ENCODE measurements around the gene SLC16A5.
"Not testable (repeated sequence)": the region's sequence is repeated elsewhere in the genome, so short reads cannot be mapped to it uniquely, and the experiment has no call there.

SLC16A5 gene

DNA sequence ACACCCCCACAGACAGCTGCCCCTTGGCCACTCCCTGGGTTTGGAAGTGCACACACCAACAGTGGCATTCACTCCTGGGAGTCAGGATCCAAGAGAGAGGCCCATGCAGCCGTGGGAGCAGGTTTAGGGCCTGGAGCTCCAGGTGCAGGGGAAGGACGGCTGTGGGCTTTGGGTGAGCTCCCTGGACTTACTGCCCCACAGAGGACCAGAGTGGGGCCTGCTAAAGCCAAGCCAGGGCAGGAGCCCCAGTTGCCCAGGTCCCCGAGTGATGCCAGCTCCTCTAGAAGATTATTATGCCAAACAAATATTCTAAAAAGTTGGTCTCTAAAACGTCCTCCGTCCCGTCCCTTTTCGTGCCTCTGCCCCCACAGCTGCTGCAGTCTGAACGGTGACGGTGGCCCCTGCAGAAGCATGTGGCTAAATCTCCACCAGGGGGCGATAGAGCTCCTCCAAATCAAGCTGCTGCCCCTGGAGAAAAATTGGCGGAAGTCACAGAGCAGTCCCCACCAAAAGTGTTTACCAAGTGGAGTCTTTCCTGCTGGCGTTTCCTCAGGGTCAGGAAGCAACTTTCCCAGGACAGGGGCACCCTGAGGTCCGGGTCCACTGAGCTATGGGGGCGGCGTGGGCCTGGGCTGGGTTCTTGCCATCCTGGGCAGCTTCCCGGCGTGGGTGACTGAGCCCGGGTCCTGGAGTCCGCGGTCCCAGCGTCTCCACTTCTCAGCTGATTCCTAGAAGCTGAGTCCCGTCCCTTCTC, 26.2 kb downstream of the SLC16A5 start:
- peak; percentile 89 for DNase-seq

DNA sequence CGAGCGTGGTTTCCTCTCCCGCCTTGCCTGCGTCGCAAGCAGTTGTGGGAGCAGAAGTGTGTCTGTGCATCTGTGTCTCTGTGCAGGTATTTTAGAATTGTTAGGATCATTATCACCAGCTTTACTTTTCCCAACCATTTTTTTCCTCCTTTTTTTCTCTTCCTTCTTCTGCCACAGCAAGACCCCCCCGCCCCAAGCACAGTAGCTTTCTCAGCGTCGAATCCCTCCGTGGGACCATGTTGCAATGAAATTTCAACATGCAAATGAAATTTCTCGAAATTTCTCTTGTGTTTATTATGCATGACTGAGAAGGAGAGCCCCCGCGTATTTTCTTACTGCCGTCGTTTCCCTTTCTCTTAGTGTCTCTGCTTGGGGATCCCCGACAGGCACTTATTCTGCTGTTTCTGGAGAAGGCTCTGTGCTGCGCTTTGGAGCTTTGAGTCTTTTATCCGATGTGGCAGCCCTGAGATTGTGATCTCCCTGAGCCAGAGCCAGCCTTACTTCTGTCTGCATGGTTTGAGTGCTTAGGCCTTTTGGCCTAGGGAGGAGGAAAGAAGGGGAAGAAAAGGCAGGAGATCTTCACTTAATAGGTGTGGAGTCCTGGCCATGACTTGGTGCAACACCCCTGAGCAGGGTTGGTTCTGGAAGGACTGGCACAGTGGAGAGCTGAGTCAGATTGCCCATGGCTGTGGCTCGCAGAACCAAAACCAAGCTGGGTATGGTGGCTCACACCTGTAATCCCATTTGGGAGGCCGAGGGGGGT, 27.0 kb downstream of the SLC16A5 start:
- DNase-seq, result no peak

DNA sequence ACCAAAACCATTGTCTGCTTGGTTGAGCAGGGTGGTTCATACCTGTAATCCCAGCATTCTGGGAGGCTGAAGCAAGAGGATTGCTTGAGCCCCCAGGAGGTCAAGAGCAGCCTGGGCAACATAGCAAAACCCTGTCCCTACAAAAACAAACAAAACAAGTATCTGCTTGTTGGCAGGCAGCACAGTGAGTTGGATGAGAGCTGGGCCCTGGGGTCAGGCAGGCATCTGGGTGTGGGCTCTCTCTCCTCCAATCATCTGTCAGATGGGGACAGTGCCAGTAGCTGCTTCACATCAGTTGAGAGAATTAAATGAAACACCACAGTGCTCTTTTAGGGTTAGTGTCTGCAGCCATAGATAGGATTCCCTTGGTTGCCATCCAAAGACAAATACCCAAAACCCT, 27.8 kb downstream of the SLC16A5 start:
- no peak for DNase-seq

DNA sequence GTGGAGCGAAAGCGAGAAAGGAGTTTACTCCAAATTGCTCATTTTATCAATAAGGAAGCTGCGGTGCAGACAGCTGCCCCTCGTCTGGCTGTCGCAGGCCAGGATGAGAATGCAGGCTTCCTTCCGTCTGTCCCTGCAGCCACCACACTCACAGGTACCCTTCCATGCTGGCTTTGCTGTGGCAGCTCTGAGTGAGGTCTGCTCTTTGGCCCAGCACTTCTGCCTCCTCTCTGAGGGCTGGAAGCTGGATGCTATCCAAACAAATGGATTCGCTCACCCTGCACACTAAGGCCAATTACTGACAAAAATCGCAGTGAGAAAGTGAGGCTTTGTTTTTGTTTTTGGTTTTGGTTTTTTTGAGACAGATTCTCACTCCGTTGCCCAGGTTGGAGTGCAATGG, 29.0 kb downstream of the SLC16A5 start:
- DNase-seq, result no peak

DNA sequence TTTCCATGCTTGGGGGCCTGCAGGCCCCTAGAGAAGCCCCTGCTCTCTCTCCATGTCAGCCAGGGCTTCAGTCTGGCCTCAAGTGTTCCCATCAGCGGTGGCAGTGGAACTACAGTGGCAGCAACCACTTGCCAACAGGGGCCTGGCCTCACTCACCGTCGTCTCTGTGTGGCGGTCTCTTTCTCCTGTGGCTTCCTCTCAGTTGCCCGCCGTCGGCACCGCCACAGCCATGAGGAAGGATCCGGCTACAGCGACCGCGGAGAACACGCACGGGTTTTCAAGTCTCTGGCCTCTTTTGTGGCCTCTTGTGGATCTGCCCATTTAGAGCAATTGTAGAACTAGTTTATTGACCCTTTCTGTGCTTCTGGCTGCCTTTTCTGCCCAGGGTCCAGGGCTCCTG, 30.6 kb downstream of the SLC16A5 start:
- no peak for DNase-seq

DNA sequence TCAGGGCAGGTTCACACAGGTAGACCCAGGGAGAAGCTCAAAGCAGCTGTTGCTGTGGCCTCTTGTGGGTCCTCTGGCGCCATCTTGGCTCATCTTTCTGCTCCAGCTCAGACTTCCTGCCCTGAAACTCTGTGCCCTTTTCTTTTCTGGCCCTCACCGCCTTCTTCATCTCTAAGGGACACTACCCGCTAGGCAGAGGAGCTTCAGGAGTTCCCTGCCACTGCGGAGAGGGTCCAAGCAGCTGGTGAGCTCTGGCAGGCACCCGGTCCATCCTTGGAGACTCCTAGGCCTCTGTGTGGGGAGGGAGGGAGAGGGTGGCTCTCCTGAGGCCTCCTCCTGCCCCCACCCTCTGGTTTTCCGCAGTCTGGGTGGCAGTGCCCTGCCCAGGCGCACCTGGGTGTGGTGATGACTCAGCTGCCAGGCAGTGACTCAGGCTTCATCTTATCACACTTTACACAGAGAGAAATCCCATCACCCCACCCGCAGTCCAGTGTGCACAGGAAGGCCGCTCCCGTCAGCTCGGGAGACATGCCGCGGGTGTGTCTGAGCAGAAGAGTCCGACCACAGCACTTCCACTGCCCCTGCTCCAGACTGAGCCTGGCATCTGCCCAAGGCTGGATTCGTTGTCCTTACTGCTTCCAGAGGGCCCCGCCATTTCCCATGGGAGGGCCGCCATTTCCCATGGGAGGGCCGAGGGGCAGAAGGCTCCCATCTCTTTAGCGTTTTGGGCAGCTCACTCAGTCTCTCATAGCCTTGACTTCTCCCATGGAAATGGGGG, 36.5 kb downstream of the SLC16A5 start:
- DNase-seq, result no peak

DNA sequence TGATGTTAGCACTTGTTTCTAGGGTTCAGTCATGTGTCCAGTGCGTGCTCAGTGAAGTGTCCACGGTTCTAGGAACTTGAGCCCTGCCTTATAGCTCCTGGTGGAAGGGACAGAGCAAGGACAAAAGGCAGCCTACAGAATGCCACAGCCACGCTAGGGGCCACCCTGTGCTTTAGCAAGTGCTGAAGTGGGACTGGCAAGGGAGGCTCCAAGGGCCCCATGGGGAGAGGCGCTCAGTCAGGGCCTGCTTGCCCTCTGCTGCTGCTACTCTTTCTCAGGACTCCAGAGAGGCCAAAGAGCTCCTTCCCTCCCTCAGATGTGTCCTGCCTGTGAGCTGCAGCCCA, 37.0 kb downstream of the SLC16A5 start:
- no peak for DNase-seq

DNA sequence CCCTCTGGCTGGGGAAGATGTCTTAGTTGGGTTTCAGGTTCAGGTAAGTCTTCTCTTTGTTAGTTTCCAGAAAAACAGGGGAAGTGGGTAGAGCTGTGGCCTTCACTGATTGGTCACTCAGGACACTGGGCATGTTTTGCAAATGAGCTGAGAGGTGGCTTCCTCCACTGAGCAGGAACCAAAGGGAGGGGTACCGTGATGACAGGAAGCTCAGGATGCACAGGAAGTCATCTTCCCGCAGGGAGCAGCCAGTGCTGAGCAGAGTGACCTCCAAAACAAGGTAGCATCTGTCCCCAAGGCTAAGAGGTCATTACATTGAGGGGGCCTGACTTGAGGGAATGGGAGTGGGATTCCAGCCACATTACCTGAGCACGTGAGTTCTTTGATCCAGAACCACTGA, 38.2 kb downstream of the SLC16A5 start:
- DNase-seq, result no peak

DNA sequence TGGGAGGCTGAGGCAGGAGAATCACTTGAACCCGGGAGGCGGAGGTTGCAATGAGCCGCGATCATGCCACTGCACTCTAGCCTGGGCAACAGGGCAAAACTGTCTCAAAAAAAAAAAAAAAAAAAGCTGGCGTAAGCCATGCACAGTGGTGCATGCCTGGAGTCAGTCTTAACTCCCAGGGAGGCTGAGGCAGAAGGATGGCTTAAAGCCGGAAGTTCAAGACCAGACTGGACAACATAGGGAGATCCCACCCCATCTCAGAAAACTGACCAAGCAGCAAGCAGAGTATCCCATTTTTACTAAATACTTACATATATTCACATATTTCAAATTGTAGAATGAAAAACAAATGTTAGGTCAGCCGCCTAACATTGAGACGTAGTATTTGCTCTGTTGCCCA, 39.2 kb downstream of the SLC16A5 start:
- no peak for DNase-seq

DNA sequence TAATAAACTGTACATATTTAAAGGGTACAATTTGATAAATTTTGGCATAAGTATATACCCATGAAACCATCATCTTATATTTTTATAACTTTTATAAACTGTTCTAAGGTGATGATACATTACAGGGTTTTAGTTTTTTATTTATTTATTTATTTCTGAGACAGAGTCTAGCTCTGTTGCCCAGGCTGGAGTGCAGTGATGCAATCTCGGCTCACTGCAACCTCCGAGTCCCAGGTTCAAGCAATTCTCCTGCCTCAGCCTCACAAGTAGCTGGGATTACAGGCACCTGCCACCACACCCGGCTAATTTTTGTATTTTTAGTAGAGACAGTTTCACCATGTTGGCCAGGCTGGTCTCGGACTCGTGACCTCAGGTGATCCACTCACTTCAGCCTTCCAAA, 40.2 kb downstream of the SLC16A5 start:
- DNase-seq, result not testable (repeated sequence)

DNA sequence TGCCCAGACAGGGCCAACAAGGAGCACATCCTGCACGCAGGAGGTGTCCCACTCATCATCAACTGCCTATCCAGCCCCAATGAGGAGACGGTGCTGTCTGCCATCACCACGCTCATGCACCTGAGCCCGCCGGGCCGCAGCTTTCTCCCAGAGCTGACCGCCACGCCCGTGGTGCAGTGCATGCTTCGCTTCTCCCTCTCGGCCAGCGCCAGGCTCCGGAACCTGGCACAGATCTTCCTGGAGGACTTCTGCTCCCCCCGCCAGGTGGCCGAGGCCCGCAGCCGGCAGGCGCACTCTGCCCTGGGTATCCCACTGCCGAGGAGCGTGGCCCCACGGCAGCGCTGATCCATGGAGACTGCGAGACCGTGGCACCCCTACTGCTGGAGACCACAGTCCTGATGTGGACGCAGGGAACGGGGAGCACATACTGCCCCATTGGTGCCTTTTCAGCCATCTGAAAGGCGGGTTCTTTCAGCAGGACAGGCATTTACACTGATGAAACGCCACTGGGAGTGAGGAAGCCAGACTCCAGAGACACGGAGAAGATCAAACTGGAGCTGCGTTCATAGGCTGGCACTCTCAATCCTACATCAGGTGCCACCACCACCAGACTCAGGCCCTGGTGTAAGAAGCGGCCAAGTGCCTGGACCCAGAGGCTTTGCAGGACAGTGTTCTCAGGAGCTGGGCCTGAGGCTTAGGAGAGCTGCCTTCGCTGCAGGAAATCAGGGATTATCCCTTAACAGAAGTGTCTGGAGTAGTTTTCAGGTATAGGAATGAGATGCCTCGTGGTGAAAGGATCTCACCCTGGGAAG, 41.1 kb downstream of the SLC16A5 start:
- DNase-seq, result no peak

DNA sequence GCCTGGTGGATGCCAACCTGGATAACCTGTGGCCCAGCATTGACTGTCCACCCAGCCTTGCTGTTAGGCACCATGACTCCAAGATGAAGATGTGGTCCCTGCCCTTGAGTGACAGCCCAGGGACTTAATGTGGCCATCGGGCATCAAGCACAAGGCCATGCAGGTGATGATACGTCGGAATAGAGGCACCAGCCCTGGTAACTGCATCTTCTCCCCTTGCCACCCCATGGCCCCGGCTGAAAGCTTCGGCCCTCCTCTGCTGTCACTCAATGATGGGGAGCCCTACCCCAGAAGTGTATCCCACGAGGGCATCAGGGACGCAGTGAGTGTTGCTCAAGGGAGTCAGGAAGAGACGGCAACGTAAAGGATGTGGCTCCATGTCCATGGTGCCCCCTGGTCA, 41.8 kb downstream of the SLC16A5 start:
- DNase-seq, result no peak

DNA sequence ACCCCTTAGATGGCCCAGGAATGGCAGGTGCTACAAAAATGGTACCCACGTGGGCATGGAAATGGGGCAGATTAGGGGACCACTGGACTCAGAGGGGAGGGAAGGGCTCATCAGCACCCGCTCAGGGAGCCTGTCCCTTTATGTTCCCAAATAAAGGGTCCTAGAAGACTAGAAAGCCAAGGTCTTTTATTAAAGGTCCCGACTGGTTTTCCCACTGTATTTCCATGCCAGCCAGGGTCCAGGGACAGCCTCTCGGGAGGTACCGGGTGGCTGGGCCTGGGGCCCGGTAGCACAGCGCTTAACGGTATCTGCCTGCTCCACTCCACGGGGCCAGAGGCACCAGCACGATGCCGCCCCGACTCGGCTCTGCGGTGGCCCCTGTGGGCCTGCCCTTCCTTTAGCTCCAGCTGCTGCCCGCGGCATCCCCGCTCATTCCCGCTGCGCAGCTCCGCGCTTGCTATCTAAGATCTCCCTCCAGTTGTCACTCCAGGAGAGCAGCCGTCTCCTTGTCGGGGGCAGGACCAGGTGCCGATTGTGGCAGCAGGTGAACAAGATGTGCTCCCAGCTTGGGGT, 42.4 kb downstream of the SLC16A5 start:
- DNase-seq, result no peak

DNA sequence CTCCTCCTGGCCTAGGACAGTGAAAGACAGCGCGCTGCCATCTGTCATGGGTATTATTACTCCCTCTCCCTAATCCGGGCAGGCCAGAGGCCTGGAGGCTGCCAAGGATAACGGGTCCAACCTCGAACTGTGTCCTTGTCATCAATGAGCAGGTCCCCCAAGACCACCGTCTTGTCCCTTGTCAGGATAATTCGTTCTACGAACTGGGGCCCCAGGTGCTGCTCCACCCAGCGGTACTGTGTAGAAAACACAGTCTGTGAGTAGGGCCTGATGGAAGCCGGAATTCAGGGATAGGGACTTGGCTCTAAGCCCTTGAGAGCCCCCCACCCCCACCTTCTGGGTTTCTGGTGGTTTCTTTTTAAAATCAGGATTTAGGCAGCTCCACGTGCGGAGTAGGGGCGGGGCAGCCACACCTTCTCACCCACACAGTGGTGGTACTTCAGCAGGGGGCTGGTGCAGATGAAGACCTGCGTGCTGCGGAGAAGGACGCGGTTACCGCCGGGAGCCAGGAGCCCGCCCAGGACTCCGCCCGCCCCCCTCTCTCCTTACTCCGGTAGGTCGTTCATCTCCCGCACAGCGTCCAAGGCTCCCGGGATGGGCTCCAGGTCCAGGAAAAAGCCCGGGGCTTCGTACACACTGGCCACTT, 43.0 kb downstream of the SLC16A5 start:
- DNase-seq, result peak; percentile 46

DNA sequence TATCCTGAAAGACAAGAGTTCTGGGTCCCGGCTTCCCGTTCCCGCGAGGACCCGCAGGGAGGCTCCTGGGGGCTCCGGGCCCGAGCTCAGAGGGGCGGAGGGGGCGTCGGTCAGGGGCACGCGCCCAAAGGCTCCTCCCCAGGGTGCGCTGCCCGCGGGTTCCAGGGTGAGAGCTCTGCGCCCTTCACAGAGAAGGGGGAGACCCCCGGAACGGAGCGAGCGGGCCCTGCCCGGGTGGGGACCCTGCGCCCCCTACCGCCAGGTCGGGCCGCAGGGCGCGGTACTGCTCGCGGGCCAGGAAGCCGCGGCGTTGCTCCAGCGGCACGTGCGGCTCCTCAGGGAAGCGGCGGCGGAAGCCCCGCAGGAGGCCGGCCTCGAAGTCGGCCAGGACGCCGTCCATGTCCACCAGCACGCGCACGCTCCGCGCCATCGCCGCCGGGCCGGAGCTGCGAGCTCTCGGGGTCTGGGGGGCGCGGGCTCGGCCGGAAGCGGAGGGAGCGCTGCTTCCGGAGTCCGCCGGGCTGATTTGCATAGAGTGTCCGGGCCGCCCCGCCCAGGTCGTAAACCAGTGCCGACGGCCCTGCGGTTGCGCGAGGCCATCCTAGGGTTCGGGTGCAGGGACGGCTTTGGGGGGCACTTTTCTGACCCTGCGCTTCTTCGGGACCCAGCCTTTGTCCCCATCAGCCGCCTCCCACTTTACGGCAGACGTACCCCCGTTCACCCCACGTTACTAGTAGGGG, 43.7 kb downstream of the SLC16A5 start, which contains the start of gene NT5C:
Gene NT5C (minus strand): TSS at position 465 of the 740 bp plus-strand sequence. CDS start 35 bp downstream, at position 430.
- peak; percentile 69 for DNase-seq

DNA sequence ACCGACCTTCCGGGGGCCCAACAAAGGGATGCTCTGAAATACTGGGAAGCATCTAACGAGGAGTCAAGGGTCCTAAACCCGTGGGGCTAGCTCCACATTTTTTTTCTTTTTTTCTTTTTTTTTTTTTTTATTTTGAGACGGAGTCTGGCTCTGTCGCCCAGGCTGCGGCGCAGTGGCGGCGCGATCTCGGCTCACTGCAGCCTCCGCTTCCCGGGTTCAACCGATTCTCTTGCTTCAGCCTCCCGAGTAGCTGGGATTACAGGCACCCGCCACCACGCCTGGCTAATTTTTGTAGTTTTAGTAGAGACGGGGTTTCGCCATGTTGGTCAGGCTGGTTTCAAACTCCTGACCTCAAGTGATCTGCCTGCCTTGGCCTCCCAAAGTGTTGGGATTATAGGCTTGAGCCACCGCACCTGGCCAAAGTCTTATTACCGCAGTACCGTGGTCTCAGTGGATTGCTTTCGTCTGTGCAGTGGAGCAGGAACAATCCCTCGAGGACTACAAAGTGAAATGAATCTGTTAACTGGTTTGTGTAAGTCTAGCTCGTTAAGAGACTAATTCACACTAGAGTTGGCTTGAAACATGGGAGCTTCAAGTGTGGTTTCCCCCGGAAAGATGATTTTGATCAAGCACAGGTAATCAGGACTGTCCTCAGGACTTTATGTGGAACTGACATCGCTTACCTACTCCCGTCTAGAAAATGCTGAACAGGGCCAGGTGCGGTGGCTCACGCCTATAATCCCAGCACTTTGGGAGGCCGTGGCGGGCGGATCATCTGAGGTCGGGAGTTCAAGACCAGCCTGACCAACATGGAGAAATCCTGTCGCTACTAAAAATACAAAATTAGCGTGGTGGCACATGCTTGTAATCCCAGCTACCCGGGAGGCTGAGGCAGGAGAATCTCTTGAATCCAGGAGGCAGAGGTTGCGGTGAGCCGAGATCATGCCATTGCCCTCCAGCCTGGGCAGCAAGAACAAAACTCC, 44.6 kb downstream of the SLC16A5 start:
- DNase-seq, result not testable (repeated sequence)

DNA sequence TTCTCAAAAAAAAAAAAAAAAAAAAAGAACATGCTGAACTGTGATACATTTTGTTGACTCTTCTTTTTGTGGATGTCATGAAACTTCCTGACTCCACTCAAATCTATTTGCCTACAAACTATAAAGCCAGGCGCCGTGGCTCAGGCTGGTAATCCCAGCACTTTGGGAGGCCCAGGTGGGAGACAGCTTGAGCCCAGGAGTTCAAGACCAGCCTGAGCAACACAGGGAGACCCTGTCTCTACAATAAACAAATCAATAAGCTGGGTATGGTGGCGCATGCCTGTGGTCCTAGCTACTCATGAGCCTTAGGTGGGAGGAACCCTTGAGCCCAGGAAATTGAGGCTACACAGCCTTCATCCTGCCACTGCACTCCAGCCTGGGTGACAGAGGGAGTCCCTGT, 45.2 kb downstream of the SLC16A5 start:
- DNase-seq, result no peak

DNA sequence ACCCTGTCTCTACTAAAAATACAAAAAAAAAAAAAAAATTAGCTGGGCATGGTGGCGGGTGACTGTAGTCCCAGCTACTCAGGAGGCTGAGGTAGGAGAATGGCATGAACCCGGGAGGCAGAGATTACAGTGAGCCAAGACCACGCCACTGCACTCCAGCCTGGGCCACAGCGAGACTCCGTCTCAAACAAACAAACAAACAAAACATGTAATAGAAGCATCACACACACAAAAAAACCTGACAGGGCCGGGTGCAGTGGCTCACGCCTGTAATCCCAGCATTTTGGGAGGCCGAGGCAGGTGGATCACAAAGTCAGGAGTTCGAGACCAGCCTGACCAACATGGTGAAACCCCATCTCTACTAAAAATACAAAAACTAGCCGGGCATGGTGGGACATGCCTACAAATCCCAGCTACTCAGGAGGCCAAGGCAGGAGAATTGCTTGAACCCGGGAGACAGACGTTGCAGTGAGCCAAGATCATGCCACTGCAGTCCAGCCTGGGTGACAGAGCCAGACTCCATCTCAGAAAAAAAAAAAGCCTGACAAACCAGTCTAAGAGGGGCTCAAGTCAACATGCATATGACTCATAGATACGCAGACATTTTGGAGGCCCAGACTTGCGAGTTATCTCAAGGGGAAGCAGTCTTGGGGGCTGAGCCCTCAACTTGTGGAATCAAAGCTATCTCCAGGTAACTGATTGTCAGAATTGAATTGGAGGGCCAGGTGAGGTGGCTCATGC, 46.0 kb downstream of the SLC16A5 start:
- not testable (repeated sequence) for DNase-seq

DNA sequence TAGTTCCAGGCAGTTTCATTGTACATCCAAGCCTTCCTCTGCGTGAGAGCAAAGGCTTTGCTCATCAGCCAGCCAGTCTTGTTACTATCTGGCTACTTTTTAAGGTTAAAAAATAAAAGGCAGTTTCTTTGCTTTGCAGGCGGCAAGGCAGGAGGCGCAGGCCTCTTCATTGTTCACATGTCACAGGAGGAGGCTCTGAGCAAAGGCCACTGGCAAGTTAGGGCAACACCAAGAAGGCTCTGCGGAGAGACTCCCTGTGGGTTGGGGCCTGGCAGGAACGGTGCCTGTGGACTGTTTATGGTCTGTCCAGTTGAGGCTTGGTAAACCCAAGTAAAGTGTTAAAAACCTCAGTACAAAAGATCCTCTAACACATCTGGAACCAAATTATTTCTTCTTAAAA, 47.7 kb downstream of the SLC16A5 start:
- no peak for DNase-seq

Measured in midbrain (tissue), 1 donor.